GM12892 (cell line): Measurements from ENCODE around the gene SLC8B1.

Experiments used
- POLR2A ChIP-seq: IDR thresholded peaks from 2 replicates; pipeline ENCODE4 v1.6.1; 2011; ENCODE audit warnings: low read depth, low read length, control low read depth
- POLR2AphosphoS5 ChIP-seq: IDR thresholded peaks from 2 replicates; pipeline ENCODE4 v1.6.1; 2011; ENCODE audit warnings: low read depth, low read length, control low read depth
- TAF1 ChIP-seq: IDR thresholded peaks from 2 replicates; pipeline ENCODE4 v1.6.1; 2011; ENCODE audit warnings: low read depth, mild to moderate bottlenecking, control low read depth, low read length, borderline replicate concordance

DNA sequence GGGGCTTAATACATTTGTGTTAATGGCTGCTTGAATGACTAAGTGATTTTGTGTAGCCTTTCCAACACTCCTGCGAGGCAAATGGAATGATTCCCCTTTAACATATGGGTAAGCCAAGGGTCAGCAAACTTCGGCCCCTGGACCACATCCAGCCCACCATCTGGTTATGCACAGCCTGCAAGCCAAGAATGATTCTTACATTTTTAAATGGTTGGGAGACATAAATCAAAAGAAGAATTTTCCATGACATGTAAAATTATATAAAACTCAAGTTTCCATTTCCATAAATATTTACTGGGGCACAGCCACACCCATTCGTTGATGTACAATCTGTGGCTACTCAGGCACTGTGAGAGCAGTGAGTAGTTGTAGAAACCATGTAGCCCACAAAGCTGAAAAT, 9.0 kb downstream of the SLC8B1 start:
- TF ChIP-seq TAF1 (no peak), POLR2A (no peak), POLR2AphosphoS5 (no peak)
